Activated CD8-positive, alpha-beta T cell treated with anti-CD3 and anti-CD28 coated beads for 36 hours (primary cell): ENCODE results near the gene FAM167B. TPM values are rescaled to one million over a fixed set of nuclear protein-coding genes. Genes with fewer than 3 reads are reported as not detected.

ENCODE experiments used
- ATAC-seq: fragments of 200-7000 bp; cut with Tn5 transposase; one replicate; pipeline ENCODE4 v1.10.0; 2021; ENCODE audit warnings: mild to moderate bottlenecking, moderate library complexity
- CTCF ChIA-PET: fragments of 350-600 bp; sonication (Branson Sonifier 250); formaldehyde crosslinking; loops from one replicate; lab custom pipeline; 2021; ENCODE audit warnings: antibody characterized with exemption; lab: Charles Lee
- POLR2A ChIA-PET: fragments of 350-600 bp; sonication (Branson Sonifier 250); formaldehyde crosslinking; loops from one replicate; lab custom pipeline; 2021; ENCODE audit warnings: antibody characterized with exemption; lab: Charles Lee
- DNase-seq: peaks from one replicate; pipeline ENCODE4 v3.0.0-alpha.2; 2020
- H3K27ac Mint-ChIP-seq: one replicate; pipeline ENCODE4 v1.8.0; 2021; ENCODE audit warnings: mild to moderate bottlenecking, mixed read lengths
- H3K27me3 Mint-ChIP-seq: one replicate; pipeline ENCODE4 v1.8.0; 2021; ENCODE audit warnings: mixed read lengths
- H3K36me3 Mint-ChIP-seq: one replicate; pipeline ENCODE4 v1.8.0; 2021; ENCODE audit warnings: low read depth, mixed read lengths
- H3K4me1 Mint-ChIP-seq: one replicate; pipeline ENCODE4 v1.8.0; 2021; ENCODE audit warnings: low read depth, mixed read lengths
- H3K4me3 Mint-ChIP-seq: one replicate; pipeline ENCODE4 v1.8.0; 2021; ENCODE audit warnings: mild to moderate bottlenecking, moderate library complexity, mixed read lengths
- H3K9me3 Mint-ChIP-seq: one replicate; pipeline ENCODE4 v1.8.0; 2021; ENCODE audit warnings: mixed read lengths
- intact Hi-C: fragments of 100-400 bp; cut with micrococcal nuclease; formaldehyde crosslinking; loops from one replicate; pipeline ENCODE4 v1.10.0; 2022
- total RNA-seq, 2 experiments: library from RNA; stranded (reverse); gene quantifications; one replicate each; pipeline ENCODE4 v1.2.3, GENCODE V29; 2021
- TF ChIP-seq, protein P1 (sequence below): fragments of 200-600 bp; IDR thresholded peaks from one replicate; pipeline ENCODE4 v1.8.0; 2022; ENCODE audit warnings: antibody characterized with exemption, mild to moderate bottlenecking

FAM167B gene
- total RNA-seq, 2 experiments from 2014 or later = 0.38 to 0.89 TPM

DNA sequence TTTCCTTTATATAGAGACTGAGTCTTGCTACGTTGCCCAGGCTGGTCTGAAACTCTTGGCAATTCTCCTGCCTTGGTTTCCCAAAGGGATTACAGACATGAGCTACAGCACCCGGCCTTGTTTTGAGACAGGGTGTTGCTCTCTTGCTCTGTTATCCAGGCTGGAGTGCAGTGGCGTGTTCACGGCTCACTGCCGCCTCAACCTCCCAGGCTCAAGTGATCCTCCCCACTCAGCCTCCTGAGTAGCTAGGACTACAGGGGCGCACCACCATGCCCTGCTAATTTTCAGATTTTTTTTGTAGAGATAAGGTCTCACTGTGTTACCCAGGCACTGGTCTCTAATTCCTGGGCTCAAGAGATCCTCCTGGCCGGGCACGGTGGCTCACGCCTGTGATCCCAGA lies 18.8 kb downstream of the FAM167B start:
- H3K4me3 Mint-ChIP-seq = no peak overlapping the region
- peaks cover 41% of the 10 kb centered on the region for H3K36me3 Mint-ChIP-seq
- TF ChIP-seq, protein P1, sequence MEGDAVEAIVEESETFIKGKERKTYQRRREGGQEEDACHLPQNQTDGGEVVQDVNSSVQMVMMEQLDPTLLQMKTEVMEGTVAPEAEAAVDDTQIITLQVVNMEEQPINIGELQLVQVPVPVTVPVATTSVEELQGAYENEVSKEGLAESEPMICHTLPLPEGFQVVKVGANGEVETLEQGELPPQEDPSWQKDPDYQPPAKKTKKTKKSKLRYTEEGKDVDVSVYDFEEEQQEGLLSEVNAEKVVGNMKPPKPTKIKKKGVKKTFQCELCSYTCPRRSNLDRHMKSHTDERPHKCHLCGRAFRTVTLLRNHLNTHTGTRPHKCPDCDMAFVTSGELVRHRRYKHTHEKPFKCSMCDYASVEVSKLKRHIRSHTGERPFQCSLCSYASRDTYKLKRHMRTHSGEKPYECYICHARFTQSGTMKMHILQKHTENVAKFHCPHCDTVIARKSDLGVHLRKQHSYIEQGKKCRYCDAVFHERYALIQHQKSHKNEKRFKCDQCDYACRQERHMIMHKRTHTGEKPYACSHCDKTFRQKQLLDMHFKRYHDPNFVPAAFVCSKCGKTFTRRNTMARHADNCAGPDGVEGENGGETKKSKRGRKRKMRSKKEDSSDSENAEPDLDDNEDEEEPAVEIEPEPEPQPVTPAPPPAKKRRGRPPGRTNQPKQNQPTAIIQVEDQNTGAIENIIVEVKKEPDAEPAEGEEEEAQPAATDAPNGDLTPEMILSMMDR = no peak
- DNase-seq (no peak), ATAC-seq (no peak)
- no peaks in the 10 kb centered on the region for H3K27me3 Mint-ChIP-seq
- H3K27ac Mint-ChIP-seq = peak overlapping the region; percentile 89
- intact Hi-C loops = no loop called here
- CTCF ChIA-PET = interaction anchor here (1.6 to 2.2 kb wide), 6 partner anchors 8 to 50 kb away, joined by 3 to 13 read pairs (median 4); partner anchors contain the start of gene LCK
- H3K4me1 Mint-ChIP-seq = peaks cover 44% of the 10 kb centered on the region
- POLR2A ChIA-PET = interaction anchor here (0.6 to 9.1 kb wide), 3 partner anchors 14 to 66 kb away, joined by 3 to 93 read pairs (median 5); partner anchors contain the start of gene LCK
- H3K9me3 Mint-ChIP-seq = no peaks in the 10 kb centered on the region

DNA sequence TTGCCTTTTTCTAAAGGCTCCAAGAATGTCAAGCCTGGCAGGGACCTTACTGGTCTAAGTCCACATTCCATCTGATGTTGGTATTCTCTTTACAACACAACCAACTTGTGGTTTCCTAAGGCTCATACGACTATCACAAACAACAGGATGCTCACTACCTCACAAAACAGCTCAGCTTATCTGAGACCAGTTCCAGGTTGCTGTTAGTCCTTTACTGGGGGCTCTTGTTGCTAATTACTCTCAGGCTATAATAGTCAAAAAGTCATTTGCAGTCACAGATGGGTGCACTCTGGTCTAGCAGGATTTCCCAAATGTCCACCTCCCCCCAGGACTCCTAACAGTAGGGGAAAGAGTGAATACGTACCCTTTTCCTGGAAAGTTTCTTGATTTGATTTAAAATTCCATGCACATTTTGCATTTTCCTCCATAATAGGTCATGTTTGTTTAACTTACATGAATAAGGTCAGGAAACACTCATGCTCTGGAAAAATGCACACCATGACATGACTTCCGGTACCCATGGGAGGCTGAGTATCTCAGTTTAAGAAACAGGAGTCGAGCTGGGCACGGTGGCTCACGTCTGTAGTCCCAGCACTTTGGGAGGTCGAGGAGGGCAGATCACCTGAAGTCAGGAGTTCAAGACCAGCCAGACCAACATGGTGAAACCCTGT lies 20.0 kb downstream of the FAM167B start:
- intact Hi-C loops = no loop called here
- no peak for DNase-seq

DNA sequence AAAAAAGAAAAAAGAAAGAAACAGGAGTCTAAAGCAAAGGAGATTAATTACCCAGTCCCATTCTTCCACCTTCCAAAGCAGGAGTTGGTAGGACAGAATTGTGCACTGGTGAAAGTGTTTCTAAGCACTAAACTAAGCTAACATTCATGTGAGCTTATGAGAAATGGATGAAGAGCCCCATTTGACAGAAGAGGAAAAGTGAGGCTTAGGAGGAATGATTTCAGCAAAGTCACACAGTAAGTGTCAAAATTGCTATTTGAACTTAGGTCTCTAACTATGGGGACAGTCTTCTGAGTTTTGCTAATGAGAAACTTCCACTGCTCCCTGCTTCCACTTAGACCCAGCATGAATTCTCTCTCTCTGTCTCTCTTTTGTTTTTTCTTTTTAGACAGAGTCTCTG lies 22.7 kb downstream of the FAM167B start:
- Mint-ChIP-seq H3K36me3 (peaks cover 53% of the 10 kb centered on the region), H3K27ac (peak overlapping the region; percentile 86)
- intact Hi-C loops = no loop called here

More for the DNA sequence above, 20.0 kb downstream of the FAM167B start:
- H3K4me1 Mint-ChIP-seq = peaks cover 55% of the 10 kb centered on the region
- TF ChIP-seq, protein P1 = no peak
- ChIA-PET CTCF (interaction anchor here (1.2 kb wide), 1 partner anchor 14 kb away, joined by 3 read pairs; no protein-coding TSS in a partner anchor), POLR2A (interaction anchor here (9.1 kb wide), 1 partner anchor 15 kb away, joined by 93 read pairs; the partner anchor contains the start of gene LCK)
- H3K4me3 Mint-ChIP-seq = peak overlapping the region; percentile 42
- peak overlapping the region; percentile 98 for H3K27ac Mint-ChIP-seq
- H3K27me3 Mint-ChIP-seq = no peaks in the 10 kb centered on the region
- H3K9me3 Mint-ChIP-seq = no peaks in the 10 kb centered on the region
- peak; percentile 35 for ATAC-seq
- peaks cover 50% of the 10 kb centered on the region for H3K36me3 Mint-ChIP-seq

DNA sequence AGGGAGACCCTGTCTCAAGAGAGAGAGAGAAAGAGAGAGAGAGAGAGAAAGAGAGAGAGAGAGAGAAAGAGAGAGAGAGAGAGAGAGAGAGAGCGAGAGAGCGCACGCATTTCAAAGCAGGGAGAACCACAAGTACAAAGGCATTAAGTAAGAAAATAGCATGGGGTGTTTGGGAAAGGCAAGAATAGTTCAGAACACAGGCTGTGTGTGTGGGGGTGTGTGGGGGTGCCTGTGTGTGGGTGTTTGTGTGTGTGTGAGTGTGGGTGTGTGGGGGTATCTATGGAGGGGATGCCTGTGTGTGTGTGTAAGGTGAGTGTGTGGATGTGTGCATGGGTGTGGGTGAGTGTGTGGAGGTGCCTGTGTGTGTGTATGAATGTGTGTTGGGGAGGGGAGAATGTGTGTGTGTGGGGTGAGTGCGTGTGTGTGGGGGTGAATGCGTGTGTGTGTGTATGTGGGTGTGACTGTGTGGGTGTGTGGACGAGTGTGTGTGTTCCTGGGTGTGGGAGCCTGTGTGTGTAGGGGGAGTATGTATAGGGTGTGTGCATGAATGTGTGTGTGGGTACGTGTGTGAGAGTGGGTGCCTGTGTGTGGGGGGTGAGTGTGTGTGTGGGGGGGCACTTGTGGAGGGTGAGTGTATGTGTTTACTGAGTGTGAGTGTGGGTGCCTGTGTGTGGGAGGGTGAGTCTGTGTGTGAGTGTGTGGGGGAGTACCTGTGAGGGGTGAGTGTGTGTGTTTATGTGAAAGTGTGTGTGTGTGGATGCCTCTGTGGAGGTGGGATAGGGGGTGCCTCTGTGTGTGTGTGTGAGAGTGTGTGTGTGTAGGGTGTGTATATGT lies 25.8 kb downstream of the FAM167B start:
- ATAC-seq = peak; percentile 21
- peaks cover 56% of the 10 kb centered on the region for H3K4me1 Mint-ChIP-seq

More for the DNA sequence above, 22.7 kb downstream of the FAM167B start:
- H3K9me3 Mint-ChIP-seq = no peaks in the 10 kb centered on the region
- POLR2A ChIA-PET = interaction anchor here (1.9 to 9.1 kb wide), 2 partner anchors 18 to 21 kb away, joined by 6 to 93 read pairs; partner anchors contain the start of gene LCK
- no peaks in the 10 kb centered on the region for H3K27me3 Mint-ChIP-seq
- no peak overlapping the region for H3K4me3 Mint-ChIP-seq
- TF ChIP-seq, protein P1 = no peak
- DNase-seq (no peak), ATAC-seq (no peak)
- CTCF ChIA-PET = interaction anchor here (1.0 kb wide), 2 partner anchors 12 to 18 kb away, joined by 3 to 5 read pairs; partner anchors contain the start of gene LCK
- peaks cover 62% of the 10 kb centered on the region for H3K4me1 Mint-ChIP-seq

More for the DNA sequence above, 25.8 kb downstream of the FAM167B start:
- POLR2A ChIA-PET = interaction anchor here (1.0 to 9.1 kb wide), 9 partner anchors 10 to 63 kb away, joined by 4 to 93 read pairs (median 8); partner anchors contain the start of genes LCK and MARCKSL1
- peak; percentile 55 for DNase-seq
- peak overlapping the region; percentile 89 for H3K27ac Mint-ChIP-seq
- intact Hi-C loops = no loop called here
- CTCF ChIA-PET = interaction anchor here (0.9 to 1.9 kb wide), 2 partner anchors 24 kb away, joined by 3 to 6 read pairs; no protein-coding TSS in a partner anchor
- TF ChIP-seq, protein P1 = no peak
- no peaks in the 10 kb centered on the region for H3K9me3 Mint-ChIP-seq
- H3K4me3 Mint-ChIP-seq = peak overlapping the region; percentile 68
- H3K27me3 Mint-ChIP-seq = no peaks in the 10 kb centered on the region
- H3K36me3 Mint-ChIP-seq = peaks cover 59% of the 10 kb centered on the region
